GM18511 (cell line): ENCODE data around the gene WDR90.

Experiments used
- ATAC-seq: cut with Tn5 transposase; IDR thresholded peaks from one replicate; pipeline ENCODE4 v1.9.1; 2021; ENCODE audit warnings: mild to moderate bottlenecking, moderate library complexity; ENCODE audit not compliant: unreplicated experiment

WDR90 gene

DNA sequence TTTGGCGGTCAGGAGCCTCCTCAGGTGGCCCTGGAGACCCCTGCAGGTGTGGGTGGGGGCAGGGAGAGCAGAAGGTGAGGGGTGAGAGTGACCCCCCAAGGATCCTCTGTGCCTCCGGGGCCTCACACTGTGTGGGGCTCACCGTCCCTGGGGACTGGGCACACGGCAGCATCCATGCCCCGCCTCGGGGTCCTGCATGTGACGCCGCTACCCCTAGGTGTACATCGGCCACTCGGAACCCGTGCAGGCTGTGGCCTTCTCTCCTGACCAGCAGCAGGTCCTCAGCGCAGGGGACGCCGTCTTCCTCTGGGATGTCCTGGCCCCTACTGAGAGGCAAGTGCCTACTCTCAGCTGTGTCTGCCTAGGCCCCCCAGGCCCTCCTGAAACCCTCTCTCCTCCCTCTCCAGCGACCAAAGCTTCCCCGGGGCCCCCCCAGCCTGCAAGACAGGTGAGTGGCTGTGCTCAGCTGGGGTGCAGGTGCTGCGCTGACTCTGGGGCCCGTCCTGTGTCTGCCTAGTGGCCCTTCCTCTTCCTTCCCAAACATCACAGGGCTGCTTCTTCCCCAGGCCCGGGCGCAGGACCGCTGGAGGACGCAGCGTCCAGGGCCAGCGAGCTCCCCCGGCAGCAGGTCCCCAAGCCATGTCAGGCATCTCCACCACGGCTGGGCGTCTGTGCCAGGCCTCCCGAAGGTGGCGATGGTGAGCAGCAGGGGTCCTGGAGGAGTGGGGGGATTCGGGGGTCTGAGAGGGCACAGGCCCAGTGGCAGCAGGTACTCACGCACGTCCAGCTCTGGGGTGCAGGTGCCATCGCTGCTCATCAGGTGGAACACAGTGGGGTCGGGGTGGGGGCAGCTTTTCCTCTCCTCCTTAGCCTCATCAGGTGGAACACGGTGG lies 9.8 kb downstream of the WDR90 start:
- no peak for ATAC-seq

GRCh38 chr16:659618-660017 lies 10.5 kb downstream of the WDR90 start:
- ATAC-seq = no peak

GRCh38 chr16:660132-660458 lies 10.9 kb downstream of the WDR90 start:
- no peak for ATAC-seq

DNA sequence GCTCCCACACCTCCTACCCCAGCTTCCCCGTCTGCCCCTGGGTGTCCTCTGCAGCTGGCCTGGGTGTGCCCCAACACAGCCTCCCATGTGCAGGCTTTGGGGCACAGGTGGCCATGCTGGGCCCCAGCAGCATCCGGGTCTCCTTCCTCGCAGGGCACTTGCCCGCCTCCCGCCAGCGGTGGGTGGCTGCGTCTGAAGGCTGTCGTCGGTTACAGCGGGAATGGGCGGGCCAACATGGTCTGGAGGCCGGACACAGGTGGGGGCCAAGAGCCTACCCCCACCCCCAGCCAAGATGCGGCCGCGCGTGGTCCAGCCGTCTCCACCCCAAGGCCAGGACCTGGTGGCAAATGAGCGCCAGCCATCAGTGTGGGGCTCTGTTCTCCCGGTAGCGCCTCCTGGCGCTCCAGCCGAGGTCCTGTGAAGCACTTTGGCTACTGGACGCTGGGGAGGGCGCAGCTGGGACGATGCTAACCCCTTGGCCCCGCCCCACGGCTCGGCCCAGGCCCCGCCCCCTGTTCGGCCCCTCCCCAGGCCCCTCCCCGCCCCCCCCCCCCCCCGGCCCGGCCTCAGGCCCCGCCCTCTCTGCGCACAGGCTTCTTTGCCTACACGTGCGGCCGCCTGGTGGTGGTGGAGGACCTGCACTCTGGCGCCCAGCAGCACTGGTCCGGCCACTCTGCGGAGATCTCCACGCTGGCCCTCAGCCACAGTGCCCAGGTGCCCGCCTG lies 11.5 kb downstream of the WDR90 start:
- ATAC-seq = peak; percentile 75

DNA sequence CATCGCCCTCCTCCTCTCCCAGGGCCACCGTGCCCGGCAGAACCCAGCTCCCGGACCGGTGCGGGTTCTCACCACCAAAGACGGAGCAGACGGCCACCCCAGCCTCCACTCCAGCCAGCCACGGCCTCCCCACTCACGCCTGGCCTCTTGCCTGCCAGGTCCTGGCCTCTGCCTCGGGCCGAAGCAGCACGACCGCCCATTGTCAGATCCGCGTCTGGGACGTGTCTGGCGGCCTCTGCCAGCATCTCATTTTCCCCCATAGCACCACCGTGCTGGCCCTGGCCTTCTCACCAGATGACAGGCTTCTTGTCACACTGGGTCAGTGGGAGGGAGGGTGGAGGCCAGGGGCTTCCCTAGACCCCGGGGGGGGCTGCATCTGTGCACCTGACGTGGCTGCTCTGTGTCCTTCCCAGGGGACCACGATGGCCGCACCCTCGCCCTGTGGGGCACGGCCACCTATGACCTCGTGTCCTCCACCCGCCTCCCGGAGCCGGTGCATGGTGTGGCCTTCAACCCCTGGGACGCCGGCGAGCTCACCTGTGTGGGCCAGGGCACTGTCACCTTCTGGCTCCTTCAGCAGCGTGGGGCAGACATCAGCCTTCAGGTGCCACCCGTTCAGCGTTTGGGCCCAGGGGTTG lies 12.1 kb downstream of the WDR90 start:
- peak; percentile 9 for ATAC-seq

GRCh38 chr16:662095-662494 lies 12.9 kb downstream of the WDR90 start:
- ATAC-seq = no peak

GRCh38 chr16:662597-662996 lies 13.4 kb downstream of the WDR90 start:
- no peak for ATAC-seq

- no peak for ATAC-seq
Measured at GRCh38 chr16:666572-666971, 17.4 kb downstream of the WDR90 start.

- no peak for ATAC-seq
Measured at GRCh38 chr16:667113-667779, 18.1 kb downstream of the WDR90 start.

GRCh38 chr16:667780-668518 lies 18.8 kb downstream of the WDR90 start, which contains the start of gene RHOT2:
Gene RHOT2, plus strand, starts transcription at chr16:668132. Its CDS starts 68 bp downstream, at chr16:668200.
- peak; percentile 85 for ATAC-seq

DNA sequence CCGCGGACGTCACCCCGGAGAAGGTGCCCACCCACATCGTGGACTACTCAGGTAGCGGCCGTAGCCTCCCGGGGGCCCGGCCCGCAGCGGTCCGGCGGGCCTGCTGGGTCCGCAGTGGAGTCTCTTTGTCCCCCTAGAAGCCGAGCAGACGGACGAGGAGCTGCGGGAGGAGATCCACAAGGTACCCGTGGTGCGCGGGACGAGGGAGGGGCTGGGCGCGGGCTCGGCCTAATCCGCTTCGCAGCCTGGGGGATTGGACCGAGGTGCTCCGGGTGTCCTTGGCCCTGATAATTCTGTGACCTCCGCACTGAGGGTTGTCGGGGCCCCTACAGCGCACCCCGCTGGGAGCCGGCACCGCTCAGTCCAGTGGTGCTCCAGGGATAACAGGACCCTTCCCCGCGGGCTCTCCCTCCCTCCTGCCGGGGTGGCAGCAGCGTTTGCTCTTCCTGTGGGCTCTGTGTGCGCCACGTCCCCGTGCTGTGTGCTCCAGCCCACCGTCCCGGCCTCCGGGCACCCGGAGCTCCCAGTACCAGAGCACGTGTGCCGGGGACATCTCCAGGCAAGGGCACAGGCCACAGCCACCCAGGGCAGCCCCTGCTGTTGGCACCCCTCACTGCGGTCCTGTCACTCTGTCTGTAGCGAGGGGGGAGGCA lies 19.5 kb downstream of the WDR90 start:
- ATAC-seq = no peak

DNA sequence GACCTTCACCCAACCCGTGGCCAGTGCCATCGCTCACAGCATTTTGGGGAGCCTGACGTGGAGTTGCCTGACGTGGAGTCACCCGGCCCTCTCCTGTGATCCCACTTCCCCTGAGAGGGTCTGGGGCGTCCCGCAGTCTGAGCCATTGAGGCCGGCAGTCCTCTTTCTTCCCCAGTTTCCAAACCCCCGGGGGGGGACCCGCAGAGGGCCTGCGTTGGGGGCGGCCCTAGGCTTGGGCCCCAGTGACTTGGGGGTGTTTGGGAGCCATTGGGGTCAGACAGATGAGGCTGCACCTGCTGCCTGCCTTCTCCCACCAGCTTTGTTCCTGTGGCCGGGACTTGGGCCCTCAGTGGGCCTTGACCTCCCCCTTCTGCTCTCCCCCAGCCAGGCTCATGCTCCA lies 20.5 kb downstream of the WDR90 start:
- no peak for ATAC-seq

DNA sequence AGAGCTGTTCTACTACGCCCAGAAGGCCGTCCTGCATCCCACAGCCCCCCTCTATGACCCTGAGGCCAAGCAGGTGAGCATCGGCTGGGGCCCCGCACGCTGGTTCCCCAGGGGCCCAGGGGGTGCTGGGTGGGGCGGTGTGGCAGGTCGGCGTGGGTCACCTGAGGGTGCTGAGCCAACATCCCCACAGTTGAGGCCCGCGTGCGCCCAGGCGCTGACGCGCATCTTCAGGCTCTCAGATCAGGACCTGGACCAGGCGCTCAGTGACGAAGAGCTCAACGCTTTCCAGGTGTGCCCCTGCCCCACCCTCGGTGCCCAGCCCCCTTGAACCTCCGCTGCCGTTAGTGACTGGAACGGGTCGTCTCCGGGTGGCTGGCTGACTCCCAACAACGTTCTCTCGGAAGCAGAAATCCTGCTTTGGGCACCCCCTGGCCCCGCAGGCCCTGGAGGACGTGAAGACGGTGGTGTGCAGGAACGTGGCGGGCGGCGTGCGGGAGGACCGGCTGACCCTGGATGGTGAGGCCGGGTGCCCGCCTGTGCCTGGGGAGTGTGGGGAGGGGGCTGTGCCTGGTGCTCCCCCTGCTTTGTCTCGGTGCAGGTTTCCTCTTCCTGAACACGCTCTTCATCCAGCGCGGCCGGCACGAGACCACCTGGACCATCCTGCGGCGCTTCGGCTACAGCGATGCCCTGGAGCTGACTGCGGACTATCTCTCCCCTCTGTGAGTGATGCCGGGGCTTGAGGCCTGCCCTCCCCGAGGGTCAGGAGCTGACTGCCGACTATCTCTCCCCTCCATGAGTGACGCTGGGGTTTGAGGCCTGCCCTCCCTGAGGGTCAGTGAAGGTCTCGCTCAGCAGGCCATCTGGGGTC lies 21.6 kb downstream of the WDR90 start:
- no peak for ATAC-seq

GRCh38 chr16:671353-672131 lies 22.4 kb downstream of the WDR90 start:
- ATAC-seq = no peak

DNA sequence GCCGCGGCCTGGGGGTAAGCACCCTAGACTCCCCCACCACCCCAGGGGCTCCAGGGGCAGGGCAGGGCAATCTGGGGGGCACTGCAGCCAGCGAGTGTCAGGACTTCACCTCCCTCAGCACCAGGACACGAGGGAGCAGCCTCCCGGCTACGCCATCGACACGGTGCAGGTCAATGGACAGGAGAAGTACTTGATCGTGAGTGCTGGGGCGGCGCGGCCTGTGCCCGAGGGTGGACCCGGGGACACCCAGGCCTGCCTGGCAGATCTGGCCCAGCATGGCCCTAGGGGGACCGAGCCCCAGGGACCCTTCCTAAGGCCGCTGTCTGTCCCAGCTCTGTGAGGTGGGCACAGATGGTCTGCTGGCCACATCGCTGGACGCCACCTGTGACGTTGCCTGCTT lies 23.2 kb downstream of the WDR90 start:
- ATAC-seq = no peak

DNA sequence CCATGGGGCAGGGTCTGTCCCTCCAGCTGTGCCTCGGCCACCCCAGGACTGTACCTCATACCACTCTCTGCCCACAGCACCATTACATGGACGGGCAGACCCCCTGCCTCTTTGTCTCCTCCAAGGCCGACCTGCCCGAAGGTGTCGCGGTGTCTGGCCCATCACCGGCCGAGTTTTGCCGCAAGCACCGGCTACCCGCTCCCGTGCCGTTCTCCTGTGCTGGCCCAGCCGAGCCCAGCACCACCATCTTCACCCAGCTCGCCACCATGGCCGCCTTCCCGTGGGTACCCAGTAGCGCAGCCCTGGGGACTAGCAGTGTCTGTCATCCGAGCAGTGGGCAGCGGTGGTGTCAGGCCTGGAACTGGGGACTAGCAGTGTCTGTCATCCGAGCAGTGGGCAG lies 23.7 kb downstream of the WDR90 start:
- ATAC-seq = no peak

- no peak for ATAC-seq
Measured at GRCh38 chr16:673399-673991, 24.3 kb downstream of the WDR90 start.
